GM12874 (cell line): Measurements from ENCODE around the gene P2RX2.

Source experiments
- CTCF ChIP-seq: IDR thresholded peaks from 2 replicates; pipeline ENCODE4 v1.5.1; 2011; ENCODE audit warnings: low read depth, mild to moderate bottlenecking, control low read depth, low read length, moderate library complexity; ENCODE audit not compliant: insufficient read depth

P2RX2 gene

GRCh38 chr12:132651444-132652100 lies 33.0 kb downstream of the P2RX2 start:
- no peak for TF ChIP-seq CTCF

DNA sequence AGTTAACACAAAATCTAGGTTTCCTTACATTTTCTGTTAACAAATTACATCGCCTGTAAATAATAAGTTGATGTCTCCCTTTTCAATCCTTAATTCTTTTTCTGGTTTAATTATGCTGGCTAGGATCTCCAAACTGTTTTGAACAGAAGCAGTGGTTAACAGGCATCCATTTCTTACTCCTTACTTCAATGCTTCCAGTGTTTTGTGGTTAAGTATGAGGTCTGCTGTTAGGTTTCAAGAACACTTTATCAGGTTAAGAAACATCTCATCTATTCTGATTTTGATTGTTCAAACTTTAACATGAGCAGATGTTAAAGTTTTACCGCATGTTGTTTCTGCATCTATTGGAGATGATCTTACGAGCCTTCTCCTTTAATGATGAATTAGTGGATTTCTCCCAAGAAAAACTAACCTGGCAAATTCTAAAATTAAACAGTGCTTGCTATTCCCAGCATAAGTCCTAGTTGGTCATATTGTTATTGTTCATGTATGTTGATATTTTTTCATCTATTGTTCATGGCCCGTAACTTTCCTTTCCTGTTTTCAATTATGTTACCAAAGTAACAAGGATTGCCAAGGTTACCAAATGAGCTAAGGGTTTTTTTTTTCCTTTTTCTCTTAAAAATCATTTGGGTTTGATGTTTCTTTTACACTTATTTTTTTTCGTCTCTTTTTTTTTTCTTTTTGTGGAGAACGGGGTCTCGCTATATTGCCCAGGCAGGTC lies 35.2 kb downstream of the P2RX2 start:
- no peak for TF ChIP-seq CTCF

DNA sequence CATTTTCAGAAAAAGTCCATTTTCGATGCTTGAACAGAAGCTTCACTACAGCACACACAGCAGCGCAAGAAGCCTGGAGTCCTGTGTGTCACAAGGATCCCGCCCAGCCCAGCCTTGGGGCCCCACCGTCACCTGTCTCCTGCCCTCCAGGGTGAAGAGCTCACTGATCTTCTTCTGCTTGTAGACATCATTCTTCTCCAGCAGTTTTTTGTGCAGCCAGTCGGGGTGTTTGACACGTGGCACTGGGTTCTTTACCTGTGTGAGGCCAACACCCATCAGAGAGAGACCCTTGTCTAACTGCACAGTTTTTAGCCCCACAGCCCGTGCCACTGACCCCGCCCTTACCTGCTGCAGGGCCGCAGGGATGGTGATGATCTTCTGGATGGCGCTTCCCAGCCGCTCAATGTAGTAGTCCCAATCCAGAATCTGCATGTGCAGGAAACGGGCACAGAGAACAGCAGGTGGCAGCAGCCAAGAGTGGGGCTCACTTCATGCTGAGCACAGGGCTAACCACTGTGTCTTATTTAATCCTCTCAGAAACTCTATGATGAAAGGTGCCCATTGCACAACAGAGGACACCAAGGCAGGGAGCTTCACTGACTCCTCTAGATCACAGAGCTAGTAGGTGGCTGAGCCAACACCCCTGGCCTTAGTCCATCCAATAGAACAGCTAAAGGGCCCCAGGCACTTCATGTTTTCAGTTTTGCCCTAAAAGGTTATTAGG lies 38.6 kb downstream of the P2RX2 start:
- no peak for TF ChIP-seq CTCF

DNA sequence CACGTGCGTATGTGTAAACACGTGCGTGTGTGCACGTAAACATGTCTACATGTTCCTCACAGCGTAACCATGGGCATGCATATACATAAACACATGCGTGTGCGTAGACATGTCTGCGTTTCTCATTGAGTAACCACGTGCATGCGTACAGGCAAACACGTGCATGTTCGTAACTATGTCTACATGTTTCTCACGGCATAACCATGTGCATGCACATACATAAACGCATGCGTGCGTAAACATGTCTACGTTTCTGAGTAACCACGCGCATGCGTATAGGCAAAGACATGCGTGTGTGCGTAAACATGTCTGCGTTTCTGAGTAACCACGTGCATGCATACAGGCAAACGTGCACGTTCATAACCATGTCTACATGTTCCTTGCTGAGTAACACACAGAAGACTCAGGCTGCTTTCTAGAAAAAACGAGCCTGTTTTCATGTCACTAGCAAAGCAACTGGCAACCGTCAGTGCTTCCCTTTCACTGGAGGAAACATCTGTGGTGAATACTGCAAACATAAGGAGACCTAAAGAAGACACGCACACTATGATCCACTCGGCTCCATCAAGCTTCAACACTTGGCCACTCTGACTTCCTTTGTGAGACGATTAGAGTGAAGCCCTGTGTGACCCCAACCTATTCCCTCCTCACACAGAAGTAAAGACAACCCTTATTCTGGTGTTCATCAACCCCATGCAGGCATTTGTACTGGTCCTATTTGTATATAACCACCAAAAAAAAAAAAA lies 39.7 kb downstream of the P2RX2 start:
- TF ChIP-seq CTCF, result no peak

GRCh38 chr12:132659146-132659545 lies 40.6 kb downstream of the P2RX2 start:
- TF ChIP-seq CTCF, result no peak

- TF ChIP-seq CTCF, result no peak
Observed at GRCh38 chr12:132660052-132660451, 41.5 kb downstream of the P2RX2 start.

DNA sequence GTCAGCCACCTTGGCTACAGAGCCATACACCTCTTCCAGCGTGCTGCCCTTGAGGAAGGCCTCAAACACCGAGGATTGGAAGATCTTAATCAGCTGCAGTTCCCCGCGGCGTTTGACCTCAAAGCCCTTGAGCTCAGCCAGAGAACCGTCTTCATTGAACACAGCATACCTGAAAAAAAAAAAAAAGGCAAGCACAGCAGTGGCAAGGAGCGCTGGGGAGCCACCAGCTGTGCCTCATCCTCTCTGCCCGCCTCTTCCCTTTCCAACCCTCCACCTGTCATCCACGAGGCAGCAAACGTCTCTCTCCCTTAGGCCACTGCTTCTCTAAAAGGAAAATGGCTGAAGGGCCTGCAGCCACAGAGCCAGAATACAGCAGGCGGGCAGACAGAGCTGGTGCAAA lies 42.4 kb downstream of the P2RX2 start:
- TF ChIP-seq CTCF, result no peak
